HFFc6 (cell line): ENCODE measurements around the gene CACNA1F. TPM values are rescaled to one million over a fixed set of nuclear protein-coding genes. Genes with fewer than 3 reads are reported as not detected.
A peak's percentile ranks its signal among the peaks of the same experiment; 100 is the strongest.
"Not testable (repeated sequence)": the region's sequence is repeated elsewhere in the genome, so short reads cannot be mapped to it uniquely, and the experiment has no call there.

ENCODE experiments used
- DNase-seq: peaks from one replicate; pipeline ENCODE4 v3.0.0-alpha.2; 2018
- H3K27ac Mint-ChIP-seq: 2 replicates; pipeline ENCODE4 v1.8.0; 2020; ENCODE audit warnings: mild to moderate bottlenecking, mixed read lengths
- H3K27me3 Mint-ChIP-seq: 2 replicates; pipeline ENCODE4 v1.8.0; 2021; ENCODE audit warnings: mild to moderate bottlenecking, moderate library complexity, mixed read lengths; ENCODE audit not compliant: insufficient read depth
- H3K36me3 Mint-ChIP-seq: 2 replicates; pipeline ENCODE4 v1.8.0; 2021; ENCODE audit warnings: low read depth, mixed read lengths
- H3K4me1 Mint-ChIP-seq: 2 replicates; pipeline ENCODE4 v1.8.0; 2020; ENCODE audit warnings: low read depth, mixed read lengths
- H3K4me3 Mint-ChIP-seq: 2 replicates; pipeline ENCODE4 v1.8.0; 2020; ENCODE audit warnings: mild to moderate bottlenecking, moderate library complexity, mixed read lengths
- H3K9me3 Mint-ChIP-seq: 2 replicates; pipeline ENCODE4 v1.8.0; 2020; ENCODE audit warnings: mild to moderate bottlenecking, mixed read lengths
- CTCF ChIP-seq: fragments of 200-600 bp; sonication (generic); IDR thresholded peaks from 2 replicates; pipeline ENCODE4 v1.5.0; 2021; ENCODE audit warnings: antibody characterized with exemption, mild to moderate bottlenecking
- total RNA-seq, 6 experiments: library from RNA; stranded (reverse); fragmentation: NEBNext Ultra II Directional; extraction: Animal tissue kit (Norgen Biotek cat#: 25700); gene quantifications; 2 replicates in 1 of 6; 3 replicates in 5 of 6; pipeline ENCODE4 v1.2.3, GENCODE V29; 2021

The CACNA1F gene
- total RNA-seq, 6 experiments from 2014 or later: not detected

- no peak for TF ChIP-seq CTCF
- Mint-ChIP-seq H3K9me3 (no peaks in the 10 kb centered on the region), H3K27ac (no peak overlapping the region; the same call in 1 of the 2 replicates), H3K36me3 (peaks cover 29% of the 10 kb centered on the region), H3K4me1 (peaks cover 4% of the 10 kb centered on the region), H3K27me3 (peaks cover under 1% of the 10 kb centered on the region; the same call in 1 of the 2 replicates), H3K4me3 (no peak overlapping the region)
- DNase-seq: no peak
Measured at GRCh38 chrX:49177873-49178480, 55.2 kb downstream of the CACNA1F start.

GRCh38 chrX:49177338-49177833 lies 55.8 kb downstream of the CACNA1F start:
- Mint-ChIP-seq H3K27me3 (peaks cover 2% of the 10 kb centered on the region; the same call in 1 of the 2 replicates), H3K27ac (no peak overlapping the region; the same call in 1 of the 2 replicates), H3K9me3 (no peaks in the 10 kb centered on the region), H3K4me3 (no peak overlapping the region), H3K36me3 (peaks cover 25% of the 10 kb centered on the region), H3K4me1 (peaks cover 9% of the 10 kb centered on the region)
- no peak; the same call in 1 of the 2 replicates for TF ChIP-seq CTCF
- no peak for DNase-seq

- H3K9me3 Mint-ChIP-seq: no peaks in the 10 kb centered on the region
- DNase-seq: no peak
- no peak overlapping the region for H3K27ac Mint-ChIP-seq
- peaks cover 9% of the 10 kb centered on the region for H3K4me1 Mint-ChIP-seq
- no peak overlapping the region for H3K4me3 Mint-ChIP-seq
- peaks cover 22% of the 10 kb centered on the region for H3K36me3 Mint-ChIP-seq
- no peak for TF ChIP-seq CTCF
- H3K27me3 Mint-ChIP-seq: peaks cover 2% of the 10 kb centered on the region; the same call in 1 of the 2 replicates
Measured at GRCh38 chrX:49176421-49177326, 56.5 kb downstream of the CACNA1F start.

GRCh38 chrX:49175435-49176274 lies 57.5 kb downstream of the CACNA1F start:
- no peak for DNase-seq
- no peak overlapping the region for H3K27ac Mint-ChIP-seq
- TF ChIP-seq CTCF: no peak
- H3K27me3 Mint-ChIP-seq: peaks cover 2% of the 10 kb centered on the region; the same call in 1 of the 2 replicates
- no peaks in the 10 kb centered on the region for H3K9me3 Mint-ChIP-seq
- peaks cover 22% of the 10 kb centered on the region for H3K36me3 Mint-ChIP-seq
- H3K4me1 Mint-ChIP-seq: peaks cover 9% of the 10 kb centered on the region
- no peak overlapping the region for H3K4me3 Mint-ChIP-seq

GRCh38 chrX:49174723-49175122 lies 58.4 kb downstream of the CACNA1F start:
- H3K27ac Mint-ChIP-seq: no peak overlapping the region
- peaks cover 18% of the 10 kb centered on the region for H3K36me3 Mint-ChIP-seq
- H3K9me3 Mint-ChIP-seq: no peaks in the 10 kb centered on the region
- DNase-seq: no peak
- H3K4me1 Mint-ChIP-seq: peaks cover 9% of the 10 kb centered on the region
- TF ChIP-seq CTCF: no peak
- peak overlapping the region; percentile 5; the same call in 1 of the 2 replicates for H3K4me3 Mint-ChIP-seq
- peaks cover 2% of the 10 kb centered on the region; the same call in 1 of the 2 replicates for H3K27me3 Mint-ChIP-seq

GRCh38 chrX:49173544-49173943 lies 59.6 kb downstream of the CACNA1F start:
- Mint-ChIP-seq H3K27ac (peak overlapping the region; percentile 77; the same call in 1 of the 2 replicates), H3K4me3 (peak overlapping the region; percentile 90), H3K36me3 (peaks cover 11% of the 10 kb centered on the region; the same call in 1 of the 2 replicates)
- DNase-seq, H3K4me1 Mint-ChIP-seq, H3K9me3 Mint-ChIP-seq, H3K27me3 Mint-ChIP-seq: not testable (repeated sequence)
